Erythroblast (primary cell): ENCODE data around the gene ACP1.

Experiments
- GATA1 ChIP-seq: IDR thresholded peaks from 2 replicates; pipeline ENCODE4 v1.6.1; 2011; ENCODE audit warnings: low read depth, mild to moderate bottlenecking, control low read depth, low read length, moderate library complexity
- POLR2A ChIP-seq: IDR thresholded peaks from 2 replicates; pipeline ENCODE4 v1.6.1; 2011; ENCODE audit warnings: mild to moderate bottlenecking, low read length

GRCh38 chr2:279956-280649, 15.4 kb downstream of the ACP1 start:
- TF ChIP-seq GATA1 (no peak), POLR2A (no peak)
